ENCODE data around the gene SEL1L2. TPM values are rescaled to one million over a fixed set of nuclear protein-coding genes. Genes with fewer than 3 reads are reported as not detected.

Gene SEL1L2
- total and polyA plus RNA-seq, 7 donors = 0.36 to 1.5 (median 0.80) TPM

- Histone ChIP-seq H3K27ac (no peak overlapping the region), H3K36me3 (ENCODE audit: insufficient read depth in 1 of 2, low read depth in 1 of 2) (no peaks in the 10 kb centered on the region), H3K27me3 (ENCODE audit: insufficient read depth in 3 of 3, low read length in 2 of 3) (no peaks in the 10 kb centered on the region), H3K4me1 (peaks cover 11% of the 10 kb centered on the region), H3K9me3 (no peaks in the 10 kb centered on the region), H3K4me3 (no peak overlapping the region)
- intact Hi-C loops (cut with DNase I) = no loop called here
- WGBS, 3 donors = 61 to 72% (median 68%) methylated on average over 5 of the region's 5 CpGs
- DNase-seq (no peak), ATAC-seq (no peak)
- TF ChIP-seq CTCF (IDR thresholded peaks at IDR 0.05) = no peak
These were observed 116.6 kb downstream of the SEL1L2 start for GRCh38 chr20:13873831-13874230.

GRCh38 chr20:13870170-13870748 is 120.2 kb downstream of the SEL1L2 start:
- peaks cover 22% of the 10 kb centered on the region for H3K4me1 ChIP-seq
- WGBS, 3 donors = 66 to 72% (median 70%) methylated on average over 4 of the region's 4 CpGs
- no peak for TF ChIP-seq CTCF (IDR thresholded peaks at IDR 0.05)
- no peaks in the 10 kb centered on the region for H3K36me3 ChIP-seq (ENCODE audit: insufficient read depth in 1 of 2, low read depth in 1 of 2)
- no peak overlapping the region for H3K4me3 ChIP-seq
- ATAC-seq (no peak), DNase-seq (no peak)
- no peaks in the 10 kb centered on the region for H3K9me3 ChIP-seq
- intact Hi-C loops (cut with DNase I) = no loop called here
- no peak overlapping the region for H3K27ac ChIP-seq
- no peaks in the 10 kb centered on the region for H3K27me3 ChIP-seq (ENCODE audit: insufficient read depth in 3 of 3, low read length in 2 of 3)

- Histone ChIP-seq H3K9me3 (no peaks in the 10 kb centered on the region), H3K4me1 (peaks cover 24% of the 10 kb centered on the region), H3K27ac (no peak overlapping the region), H3K36me3 (ENCODE audit: insufficient read depth in 1 of 2, low read depth in 1 of 2) (no peaks in the 10 kb centered on the region), H3K27me3 (ENCODE audit: insufficient read depth in 3 of 3, low read length in 2 of 3) (no peaks in the 10 kb centered on the region), H3K4me3 (no peak overlapping the region)
- TF ChIP-seq CTCF (IDR thresholded peaks at IDR 0.05) = no peak
- WGBS, 3 donors = 55 to 80% (median 60%) methylated on average over 4 of the region's 4 CpGs
- no peak for ATAC-seq
- intact Hi-C loops (cut with DNase I) = no loop called here
- DNase-seq = no peak
These were observed 122.1 kb downstream of the SEL1L2 start for GRCh38 chr20:13868331-13868730.

- H3K4me3 ChIP-seq = no peak overlapping the region
- H3K27me3 ChIP-seq (ENCODE audit: insufficient read depth in 3 of 3, low read length in 2 of 3) = no peaks in the 10 kb centered on the region
- no peaks in the 10 kb centered on the region for H3K36me3 ChIP-seq (ENCODE audit: insufficient read depth in 1 of 2, low read depth in 1 of 2)
- no peak for TF ChIP-seq CTCF (IDR thresholded peaks at IDR 0.05)
- H3K27ac ChIP-seq = peak overlapping the region; percentile 69
- no peak for DNase-seq
- peaks cover 24% of the 10 kb centered on the region for H3K4me1 ChIP-seq
- intact Hi-C loops (cut with DNase I) = no loop called here
- WGBS, 3 donors = 15 to 22% (median 18%) methylated on average over 5 of the region's 5 CpGs
- no peaks in the 10 kb centered on the region for H3K9me3 ChIP-seq
- ATAC-seq = peak; percentile 75 to 94 (median 86)
These were observed 124.5 kb downstream of the SEL1L2 start for GRCh38 chr20:13865791-13866351.

- intact Hi-C loops (cut with DNase I) = no loop called here
- H3K9me3 ChIP-seq = no peaks in the 10 kb centered on the region
- peaks cover 22% of the 10 kb centered on the region for H3K4me1 ChIP-seq
- H3K4me3 ChIP-seq = no peak overlapping the region
- ATAC-seq = peak in 1 of 4 donors; percentile 29
- no peaks in the 10 kb centered on the region for H3K27me3 ChIP-seq (ENCODE audit: insufficient read depth in 3 of 3, low read length in 2 of 3)
- DNase-seq = no peak
- H3K36me3 ChIP-seq (ENCODE audit: insufficient read depth in 1 of 2, low read depth in 1 of 2) = no peaks in the 10 kb centered on the region
- no peak for TF ChIP-seq CTCF (IDR thresholded peaks at IDR 0.05)
- peak overlapping the region; percentile 69 for H3K27ac ChIP-seq
- 69 to 87% (median 82%) methylated on average over 2 of the region's 2 CpGs for WGBS, 3 donors
These were observed 125.3 kb downstream of the SEL1L2 start for GRCh38 chr20:13865156-13865555.

Data from psoas muscle (tissue), 8 donors.